Chondrocyte (in vitro differentiated cells): ENCODE results near the gene CFAP47. TPM values are rescaled to one million over a fixed set of nuclear protein-coding genes. Genes with fewer than 3 reads are reported as not detected.
"Not testable (repeated sequence)": the region's sequence is repeated elsewhere in the genome, so short reads cannot be mapped to it uniquely, and the experiment has no call there.

Source experiments
- DNase-seq: peaks from one replicate; pipeline ENCODE4 v3.0.0; 2021; ENCODE audit warnings: mixed read lengths, low spot score
- H3K27ac Mint-ChIP-seq: one replicate; pipeline ENCODE4 v1.8.0; 2021; ENCODE audit warnings: mild to moderate bottlenecking, moderate library complexity, mixed read lengths; ENCODE audit not compliant: unreplicated experiment
- H3K27me3 Mint-ChIP-seq: 2 replicates; pipeline ENCODE4 v1.8.0; 2021; ENCODE audit warnings: low read depth, mixed read lengths
- H3K36me3 Mint-ChIP-seq: 2 replicates; pipeline ENCODE4 v1.8.0; 2021; ENCODE audit warnings: low read depth, mixed read lengths
- H3K4me1 Mint-ChIP-seq: 2 replicates; pipeline ENCODE4 v1.8.0; 2021; ENCODE audit warnings: low read depth, mild to moderate bottlenecking, mixed read lengths
- H3K4me3 Mint-ChIP-seq: one replicate; pipeline ENCODE4 v1.8.0; 2021; ENCODE audit warnings: mild to moderate bottlenecking, moderate library complexity, mixed read lengths; ENCODE audit not compliant: unreplicated experiment
- H3K9me3 Mint-ChIP-seq: 2 replicates; pipeline ENCODE4 v1.8.0; 2021; ENCODE audit warnings: low read depth, mixed read lengths
- CTCF ChIP-seq: fragments of 200-600 bp; sonication (generic); IDR thresholded peaks from 2 replicates; pipeline ENCODE4 v1.5.0; 2021; ENCODE audit warnings: antibody characterized with exemption, mild to moderate bottlenecking, moderate library complexity
- total RNA-seq: library from RNA; stranded (reverse); gene quantifications from 3 replicates; pipeline ENCODE4 v1.2.1, GENCODE V29; 2021

CFAP47 gene
- total RNA-seq, 1 donor from 2014 or later, result not detected

- no peak for DNase-seq
- Mint-ChIP-seq H3K4me1 (no peaks in the 10 kb centered on the region), H3K27me3 (no peaks in the 10 kb centered on the region), H3K9me3 (no peaks in the 10 kb centered on the region), H3K27ac (no peak overlapping the region), H3K36me3 (no peaks in the 10 kb centered on the region), H3K4me3 (no peak overlapping the region)
- no peak for TF ChIP-seq CTCF
These were observed 167.8 kb downstream of the CFAP47 start for GRCh38 chrX:36087366-36087765.

- not testable (repeated sequence) for H3K4me1 Mint-ChIP-seq, H3K36me3 Mint-ChIP-seq, DNase-seq, H3K4me3 Mint-ChIP-seq, H3K9me3 Mint-ChIP-seq, H3K27me3 Mint-ChIP-seq, H3K27ac Mint-ChIP-seq
These were observed 169.4 kb downstream of the CFAP47 start for GRCh38 chrX:36088939-36089338.

GRCh38 chrX:36102425-36102824 lies 182.9 kb downstream of the CFAP47 start:
- DNase-seq, result no peak
- no peaks in the 10 kb centered on the region for H3K4me1 Mint-ChIP-seq
- TF ChIP-seq CTCF, result no peak
- H3K36me3 Mint-ChIP-seq, result no peaks in the 10 kb centered on the region
- H3K27me3 Mint-ChIP-seq, result no peaks in the 10 kb centered on the region
- H3K27ac Mint-ChIP-seq, result no peak overlapping the region
- no peak overlapping the region for H3K4me3 Mint-ChIP-seq
- H3K9me3 Mint-ChIP-seq, result no peaks in the 10 kb centered on the region

- no peak overlapping the region for H3K4me3 Mint-ChIP-seq
- DNase-seq, result no peak
- peaks cover 53% of the 10 kb centered on the region for H3K9me3 Mint-ChIP-seq
- TF ChIP-seq CTCF, result no peak
- no peaks in the 10 kb centered on the region for H3K27me3 Mint-ChIP-seq
- H3K27ac Mint-ChIP-seq, result no peak overlapping the region
- no peaks in the 10 kb centered on the region for H3K4me1 Mint-ChIP-seq
- H3K36me3 Mint-ChIP-seq, result no peaks in the 10 kb centered on the region
These were observed 196.7 kb downstream of the CFAP47 start for GRCh38 chrX:36116222-36116621.

GRCh38 chrX:36159254-36159653 lies 239.7 kb downstream of the CFAP47 start:
- no peaks in the 10 kb centered on the region for H3K27me3 Mint-ChIP-seq
- H3K36me3 Mint-ChIP-seq, result no peaks in the 10 kb centered on the region
- no peak overlapping the region for H3K4me3 Mint-ChIP-seq
- no peak overlapping the region for H3K27ac Mint-ChIP-seq
- no peak for DNase-seq
- TF ChIP-seq CTCF, result no peak
- H3K4me1 Mint-ChIP-seq, result no peaks in the 10 kb centered on the region
- H3K9me3 Mint-ChIP-seq, result no peaks in the 10 kb centered on the region

- peaks cover 3% of the 10 kb centered on the region for H3K9me3 Mint-ChIP-seq
- no peak for TF ChIP-seq CTCF
- no peaks in the 10 kb centered on the region for H3K4me1 Mint-ChIP-seq
- H3K27ac Mint-ChIP-seq, result no peak overlapping the region
- no peaks in the 10 kb centered on the region for H3K36me3 Mint-ChIP-seq
- H3K4me3 Mint-ChIP-seq, result no peak overlapping the region
- no peak for DNase-seq
- no peaks in the 10 kb centered on the region for H3K27me3 Mint-ChIP-seq
These were observed 240.5 kb downstream of the CFAP47 start for GRCh38 chrX:36160081-36160480.
